Caco-2 (cell line): ENCODE measurements around the gene ZDHHC22. TPM values are rescaled to one million over a fixed set of nuclear protein-coding genes. Genes with fewer than 3 reads are reported as not detected.

Experiments
- BruUV-seq: library from RNA; stranded (reverse); fragments of 400-500 nt; replicated peaks from 2 replicates; lab custom pipeline; 2021; lab: Mats Ljungman, UMichigan
- CTCF ChIA-PET: fragments of 300-600 bp; sonication (Branson Sonifier 250); formaldehyde crosslinking; loops from one replicate; lab custom pipeline; 2022; ENCODE audit warnings: antibody characterized with exemption; lab: Charles Lee
- POLR2A ChIA-PET: fragments of 300-600 bp; sonication (Branson Sonifier 250); formaldehyde crosslinking; loops from one replicate; lab custom pipeline; 2022; ENCODE audit warnings: antibody characterized with exemption; lab: Charles Lee
- DNase-seq, 2 experiments: peaks; one replicate each; pipeline versions ENCODE4 v3.0.0 to v3.0.0-alpha.2; 2020 to 2022
- H3K27me3 ChIP-seq: replicated peaks from 2 replicates; pipeline ENCODE4 v1.6.0; 2011; ENCODE audit warnings: low read length; ENCODE audit not compliant: control insufficient read depth, insufficient read depth
- H3K36me3 ChIP-seq: 2 replicates; pipeline ENCODE4 v1.5.1; 2011; ENCODE audit warnings: low read length; ENCODE audit not compliant: control insufficient read depth, insufficient read depth
- H3K4me1 ChIP-seq: fragments of 250-450 bp; sonication (Bioruptor Pico); 2 replicates; pipeline ENCODE4 v1.5.1; 2020; ENCODE audit warnings: mild to moderate bottlenecking
- H3K4me3 ChIP-seq: 2 replicates; pipeline ENCODE4 v1.5.1; 2011; ENCODE audit warnings: low read depth, mild to moderate bottlenecking, control low read depth, low read length
- H3K9me3 ChIP-seq: fragments of 250-450 bp; sonication (Bioruptor Pico); 2 replicates; pipeline ENCODE4 v1.5.1; 2020; ENCODE audit warnings: mild to moderate bottlenecking, moderate library complexity
- H3K27ac Mint-ChIP-seq: one replicate; pipeline ENCODE4 v1.8.0; 2022; ENCODE audit warnings: mixed read lengths; ENCODE audit not compliant: unreplicated experiment
- H3K27me3 Mint-ChIP-seq: one replicate; pipeline ENCODE4 v1.8.0; 2022; ENCODE audit warnings: mixed read lengths; ENCODE audit not compliant: insufficient read depth, unreplicated experiment
- H3K36me3 Mint-ChIP-seq: one replicate; pipeline ENCODE4 v1.8.0; 2022; ENCODE audit warnings: mild to moderate bottlenecking, mixed read lengths; ENCODE audit not compliant: insufficient read depth, unreplicated experiment
- H3K4me1 Mint-ChIP-seq: one replicate; pipeline ENCODE4 v1.8.0; 2022; ENCODE audit warnings: low read depth, mixed read lengths; ENCODE audit not compliant: unreplicated experiment
- H3K4me3 Mint-ChIP-seq: one replicate; pipeline ENCODE4 v1.8.0; 2022; ENCODE audit warnings: mild to moderate bottlenecking, moderate library complexity, mixed read lengths; ENCODE audit not compliant: unreplicated experiment
- H3K9me3 Mint-ChIP-seq: one replicate; pipeline ENCODE4 v1.8.0; 2022; ENCODE audit warnings: mixed read lengths; ENCODE audit not compliant: unreplicated experiment
- intact Hi-C: fragments of 100-400 bp; cut with micrococcal nuclease; formaldehyde crosslinking; loops from one replicate; pipeline ENCODE4 v1.10.0; 2022; ENCODE audit not compliant: unreplicated experiment
- total RNA-seq: library from RNA; stranded (reverse); gene quantifications from 2 replicates; pipeline ENCODE4 v1.2.3, GENCODE V29; 2022
- TF ChIP-seq, protein P1 (sequence below), 2 experiments: fragments of 200-600 bp in 1 of 2; IDR thresholded peaks; 1 replicate in 1 of 2; 2 replicates in 1 of 2; pipeline versions ENCODE4 v1.5.1 to v1.8.0; 2011 to 2022; ENCODE audit warnings: antibody characterized with exemption in 1 of 2, control low read depth in 1 of 2, inconsistent platforms in 1 of 2, low read depth in 1 of 2, low read length in 1 of 2, mild to moderate bottlenecking in 1 of 2, moderate library complexity in 1 of 2; ENCODE audit not compliant: insufficient read depth in 1 of 2, severe bottlenecking in 1 of 2, unreplicated experiment in 1 of 2

ZDHHC22 gene
- total RNA-seq, 1 experiment from 2014 or later, result not detected

GRCh38 chr14:77120771-77121743 lies 20.5 kb downstream of the ZDHHC22 start:
- ChIA-PET CTCF (no interaction called here), POLR2A (no interaction called here)
- DNase-seq, result no peak
- no TSS peak for BruUV-seq
- intact Hi-C loops, result no loop called here
- Mint-ChIP-seq H3K9me3 (no peaks in the 10 kb centered on the region), H3K4me3 (no peak overlapping the region), H3K36me3 (no peaks in the 10 kb centered on the region), H3K27ac (no peak overlapping the region), H3K27me3 (no peaks in the 10 kb centered on the region), H3K4me1 (no peaks in the 10 kb centered on the region)
- Histone ChIP-seq H3K4me3 (no peak overlapping the region), H3K36me3 (no peaks in the 10 kb centered on the region), H3K4me1 (0 out of 2 replicates have a peak, but pooled peaks cover 5% of the 10 kb centered on the region), H3K27me3 (no peaks in the 10 kb centered on the region), H3K9me3 (no peaks in the 10 kb centered on the region)
- TF ChIP-seq, protein P1, sequence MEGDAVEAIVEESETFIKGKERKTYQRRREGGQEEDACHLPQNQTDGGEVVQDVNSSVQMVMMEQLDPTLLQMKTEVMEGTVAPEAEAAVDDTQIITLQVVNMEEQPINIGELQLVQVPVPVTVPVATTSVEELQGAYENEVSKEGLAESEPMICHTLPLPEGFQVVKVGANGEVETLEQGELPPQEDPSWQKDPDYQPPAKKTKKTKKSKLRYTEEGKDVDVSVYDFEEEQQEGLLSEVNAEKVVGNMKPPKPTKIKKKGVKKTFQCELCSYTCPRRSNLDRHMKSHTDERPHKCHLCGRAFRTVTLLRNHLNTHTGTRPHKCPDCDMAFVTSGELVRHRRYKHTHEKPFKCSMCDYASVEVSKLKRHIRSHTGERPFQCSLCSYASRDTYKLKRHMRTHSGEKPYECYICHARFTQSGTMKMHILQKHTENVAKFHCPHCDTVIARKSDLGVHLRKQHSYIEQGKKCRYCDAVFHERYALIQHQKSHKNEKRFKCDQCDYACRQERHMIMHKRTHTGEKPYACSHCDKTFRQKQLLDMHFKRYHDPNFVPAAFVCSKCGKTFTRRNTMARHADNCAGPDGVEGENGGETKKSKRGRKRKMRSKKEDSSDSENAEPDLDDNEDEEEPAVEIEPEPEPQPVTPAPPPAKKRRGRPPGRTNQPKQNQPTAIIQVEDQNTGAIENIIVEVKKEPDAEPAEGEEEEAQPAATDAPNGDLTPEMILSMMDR (IDR thresholded peaks at IDR 0.05; ENCODE audit: insufficient read depth in 1 of 2, low read depth in 1 of 2, low read length in 1 of 2, severe bottlenecking in 1 of 2, unreplicated experiment in 1 of 2), result no peak

DNA sequence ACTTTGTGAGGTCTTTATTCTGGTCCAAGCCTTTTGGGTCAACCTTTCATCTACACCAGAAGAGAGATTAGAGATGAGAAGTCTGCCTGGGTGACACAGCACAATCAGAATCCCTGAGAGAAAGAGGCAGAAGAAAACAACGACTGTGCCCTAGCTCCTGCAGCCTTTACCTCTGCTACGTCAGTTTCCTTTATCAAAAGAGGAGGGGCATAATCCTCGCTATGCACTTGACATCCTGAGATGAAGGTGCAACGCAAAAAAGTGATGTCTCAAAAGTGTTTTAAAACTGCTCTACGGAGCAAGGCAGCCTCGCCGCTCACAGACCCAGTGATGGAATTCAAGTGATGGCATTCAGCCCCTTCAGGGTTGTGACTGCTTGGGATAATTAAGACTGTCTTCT lies 21.7 kb downstream of the ZDHHC22 start:
- no peaks in the 10 kb centered on the region for H3K27me3 ChIP-seq
- H3K4me1 Mint-ChIP-seq, result no peaks in the 10 kb centered on the region
- no peaks in the 10 kb centered on the region for H3K27me3 Mint-ChIP-seq
- H3K27ac Mint-ChIP-seq, result no peak overlapping the region
- H3K36me3 ChIP-seq, result no peaks in the 10 kb centered on the region
- H3K9me3 ChIP-seq, result no peaks in the 10 kb centered on the region
- ChIA-PET POLR2A (no interaction called here), CTCF (no interaction called here)
- intact Hi-C loops, result no loop called here
- no peaks in the 10 kb centered on the region for H3K36me3 Mint-ChIP-seq
- DNase-seq, result no peak
- BruUV-seq, result no TSS peak
- 0 out of 2 replicates have a peak, but pooled peaks cover 5% of the 10 kb centered on the region for H3K4me1 ChIP-seq
- H3K9me3 Mint-ChIP-seq, result no peaks in the 10 kb centered on the region
- TF ChIP-seq, protein P1 (IDR thresholded peaks at IDR 0.05; ENCODE audit: insufficient read depth in 1 of 2, low read depth in 1 of 2, low read length in 1 of 2, severe bottlenecking in 1 of 2, unreplicated experiment in 1 of 2), result no peak
- no peak overlapping the region for H3K4me3 Mint-ChIP-seq
- H3K4me3 ChIP-seq, result no peak overlapping the region

DNA sequence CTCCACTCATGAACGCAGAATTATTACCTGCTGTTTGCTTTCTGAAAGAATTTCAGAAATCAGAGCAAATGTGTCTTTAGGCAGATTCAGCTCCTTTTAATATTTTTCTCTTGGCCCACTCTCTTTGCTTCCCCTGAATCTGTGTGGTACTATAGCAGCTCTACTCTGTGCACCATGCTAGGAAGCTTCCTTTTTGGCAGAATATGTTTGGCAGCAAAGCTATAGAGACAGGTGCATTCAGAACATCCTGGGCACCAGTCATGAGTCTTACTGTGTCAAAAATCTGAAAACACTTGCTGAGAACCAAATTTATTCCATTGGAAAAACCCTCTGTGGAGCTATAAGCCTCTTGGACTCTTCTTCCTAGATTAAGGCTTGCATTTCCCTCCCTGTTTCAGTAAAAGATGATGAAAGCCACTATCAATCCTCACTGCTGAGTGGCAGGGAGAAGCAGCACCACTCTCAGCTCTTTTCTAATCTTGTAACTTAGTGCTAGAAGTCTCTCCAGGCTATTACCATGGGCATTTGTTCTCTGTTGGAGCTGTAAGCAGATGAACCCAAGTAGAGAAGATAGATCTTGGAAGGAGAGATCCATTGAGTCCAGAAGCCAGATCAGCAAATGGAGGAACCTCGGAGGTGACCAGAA lies 25.3 kb downstream of the ZDHHC22 start:
- Mint-ChIP-seq H3K4me3 (no peak overlapping the region), H3K27me3 (no peaks in the 10 kb centered on the region), H3K27ac (no peak overlapping the region), H3K4me1 (peaks cover 2% of the 10 kb centered on the region), H3K36me3 (peaks cover 6% of the 10 kb centered on the region), H3K9me3 (no peaks in the 10 kb centered on the region)
- TF ChIP-seq, protein P1 (IDR thresholded peaks at IDR 0.05; ENCODE audit: insufficient read depth in 1 of 2, low read depth in 1 of 2, low read length in 1 of 2, severe bottlenecking in 1 of 2, unreplicated experiment in 1 of 2), result no peak
- ChIA-PET CTCF (interaction anchor here (1.0 kb wide), 1 partner anchor 35 kb away, joined by 3 read pairs; no protein-coding TSS in a partner anchor), POLR2A (no interaction called here)
- intact Hi-C loops, result no loop called here
- H3K9me3 ChIP-seq, result no peaks in the 10 kb centered on the region
- DNase-seq, result no peak
- H3K36me3 ChIP-seq, result no peaks in the 10 kb centered on the region
- H3K4me1 ChIP-seq, result no peaks in the 10 kb centered on the region
- no peak overlapping the region for H3K4me3 ChIP-seq
- no peaks in the 10 kb centered on the region for H3K27me3 ChIP-seq
- no TSS peak for BruUV-seq
